A204.1 (cell line): ENCODE measurements around the gene RNMT.
"Not testable (repeated sequence)": the region's sequence is repeated elsewhere in the genome, so short reads cannot be mapped to it uniquely, and the experiment has no call there.

Experiments used
- FAIRE-seq: peaks from 2 replicates; lab custom pipeline; 2012; peaks lifted over from hg19 to GRCh38; lab: Jason Lieb, UNC

RNMT gene

GRCh38 chr18:13745696-13746095 is 19.2 kb downstream of the RNMT start:
- no peak for FAIRE-seq

DNA sequence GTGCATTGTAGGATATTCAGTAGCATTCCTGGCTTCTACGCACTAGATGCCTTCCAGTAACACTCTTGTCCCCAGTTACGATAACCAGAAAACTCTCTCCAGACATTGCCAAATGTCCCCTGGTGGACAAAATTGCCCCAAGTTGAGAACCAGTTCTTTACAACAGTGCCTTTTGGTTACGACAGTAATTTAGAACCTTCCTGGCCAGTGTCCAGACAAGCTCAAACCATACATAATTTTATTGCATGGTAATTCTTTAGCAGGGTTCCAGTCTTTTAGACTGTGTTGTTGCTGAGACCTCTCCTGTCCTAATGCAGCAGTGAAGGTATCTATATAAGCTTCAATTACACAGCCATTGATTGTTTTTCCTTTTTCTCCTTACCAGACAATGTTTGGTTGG is 20.2 kb downstream of the RNMT start:
- no peak for FAIRE-seq

DNA sequence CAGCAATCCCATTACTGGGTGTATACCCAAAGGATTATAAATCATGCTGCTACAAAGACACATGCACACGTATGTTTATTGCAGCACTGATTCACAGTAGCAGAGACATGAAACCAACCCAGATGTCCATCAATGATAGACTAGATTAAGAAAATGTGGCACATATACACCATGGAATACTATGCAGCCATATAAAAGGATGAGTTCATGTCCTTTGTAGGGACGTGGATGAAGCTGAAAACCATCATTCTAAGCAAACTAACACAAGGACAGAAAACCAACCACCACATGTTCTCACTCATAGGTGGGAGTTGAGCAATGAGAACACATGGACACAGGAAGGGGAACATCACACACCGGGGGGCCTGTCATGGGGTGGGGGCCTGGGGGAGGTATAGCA is 25.1 kb downstream of the RNMT start:
- not testable (repeated sequence) for FAIRE-seq

- no peak for FAIRE-seq
These were observed 29.8 kb downstream of the RNMT start for GRCh38 chr18:13756261-13756660.

- FAIRE-seq = no peak
These were observed 30.2 kb downstream of the RNMT start for GRCh38 chr18:13756671-13757070.

- FAIRE-seq = no peak
These were observed 32.1 kb downstream of the RNMT start for GRCh38 chr18:13758622-13759021.

DNA sequence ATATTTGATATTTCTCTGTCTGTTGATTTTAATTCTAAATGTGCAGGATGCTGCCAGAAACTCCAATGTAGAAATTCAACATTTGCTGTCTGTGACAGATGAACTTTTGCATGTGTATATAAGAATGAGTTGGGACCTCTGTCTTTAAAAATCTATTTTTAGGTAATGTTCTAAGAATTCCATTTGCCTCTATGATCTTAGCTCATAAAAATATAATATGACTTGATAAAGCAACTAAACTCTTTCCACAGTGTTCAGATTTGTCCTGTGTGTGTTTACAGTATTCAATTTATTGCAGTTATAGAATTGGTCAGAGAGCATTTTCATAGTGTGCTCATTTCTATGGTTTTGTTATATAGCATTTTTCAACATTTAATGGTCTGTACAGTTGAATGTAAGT is 33.6 kb downstream of the RNMT start:
- FAIRE-seq = no peak

- no peak for FAIRE-seq
These were observed 36.4 kb downstream of the RNMT start for GRCh38 chr18:13762690-13763439.

DNA sequence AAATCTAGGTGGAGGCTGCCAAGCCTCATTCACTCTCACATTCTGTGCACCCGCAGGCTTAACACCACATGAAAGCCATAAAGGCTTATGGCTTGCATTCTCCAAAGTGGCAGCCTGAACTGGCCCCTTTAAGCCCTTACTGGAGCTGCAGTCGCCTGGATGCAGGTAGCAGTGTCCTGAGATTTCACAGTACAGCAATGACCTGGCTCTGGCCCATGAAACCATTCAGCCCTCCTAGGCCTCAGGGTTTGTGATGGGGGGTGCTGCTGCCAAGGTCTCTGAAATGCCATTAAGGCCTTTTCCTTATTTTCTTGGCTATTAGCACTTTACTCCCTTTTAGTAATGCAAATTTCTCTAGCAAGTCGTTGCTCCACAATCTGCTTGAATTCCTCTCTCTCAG is 48.6 kb downstream of the RNMT start:
- FAIRE-seq = no peak

DNA sequence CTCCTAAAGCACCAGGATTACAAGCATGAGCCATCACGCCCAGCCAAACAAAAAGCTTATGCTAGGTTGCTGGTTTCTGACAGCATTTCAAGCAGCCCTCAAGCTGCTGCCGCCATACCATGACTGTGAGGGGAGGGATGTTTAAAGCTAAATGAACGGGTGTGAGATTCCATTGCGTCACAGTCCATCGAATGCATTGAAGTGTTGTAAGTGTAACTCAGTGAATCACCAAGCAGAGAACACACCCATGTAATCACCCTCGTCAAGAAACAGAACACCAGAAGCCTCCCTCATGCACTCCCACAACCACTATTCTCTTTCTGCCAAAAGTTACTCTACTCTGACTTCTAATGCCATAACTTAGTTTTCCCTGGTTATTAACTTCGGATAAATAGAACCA is 64.7 kb downstream of the RNMT start:
- FAIRE-seq = no peak

DNA sequence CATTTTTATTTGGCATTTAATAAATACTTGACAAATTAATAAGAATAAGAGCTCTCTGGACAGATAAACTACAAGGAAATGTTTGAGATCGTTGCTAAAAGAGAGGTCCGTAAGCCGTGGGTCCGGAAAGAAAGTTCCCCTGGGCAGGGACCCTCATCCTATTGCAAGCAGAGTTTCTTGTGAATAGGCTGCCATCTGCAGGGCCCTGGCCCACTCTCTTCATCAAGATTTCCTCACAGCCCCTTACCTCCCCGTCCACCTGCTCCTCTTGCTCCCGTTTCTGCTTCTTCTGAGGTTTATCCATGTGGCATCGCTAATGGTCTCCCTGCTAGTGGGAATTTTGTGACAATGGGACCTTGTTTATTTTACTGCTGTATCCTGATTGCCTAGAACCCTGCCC is 67.3 kb downstream of the RNMT start:
- FAIRE-seq = no peak

DNA sequence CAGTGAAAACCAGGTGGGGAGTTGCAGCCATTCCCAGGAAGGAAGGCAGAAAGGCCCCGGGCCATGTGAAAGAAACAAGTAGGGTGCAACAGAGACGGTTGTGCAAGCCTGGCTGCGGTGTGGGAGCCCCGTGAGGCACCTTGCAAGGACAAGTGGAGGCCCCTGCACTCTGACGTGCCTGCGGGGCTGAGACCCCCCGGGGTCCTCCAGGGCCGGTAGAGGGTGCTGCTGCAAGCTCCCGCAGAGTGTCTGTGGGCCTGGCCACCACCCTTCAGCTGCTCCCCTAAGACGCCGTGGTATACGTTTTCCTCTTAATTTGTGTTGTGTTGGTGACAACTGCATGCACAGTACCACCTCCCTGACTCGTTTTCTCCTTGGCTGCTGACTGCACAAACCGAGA is 70.0 kb downstream of the RNMT start:
- no peak for FAIRE-seq

DNA sequence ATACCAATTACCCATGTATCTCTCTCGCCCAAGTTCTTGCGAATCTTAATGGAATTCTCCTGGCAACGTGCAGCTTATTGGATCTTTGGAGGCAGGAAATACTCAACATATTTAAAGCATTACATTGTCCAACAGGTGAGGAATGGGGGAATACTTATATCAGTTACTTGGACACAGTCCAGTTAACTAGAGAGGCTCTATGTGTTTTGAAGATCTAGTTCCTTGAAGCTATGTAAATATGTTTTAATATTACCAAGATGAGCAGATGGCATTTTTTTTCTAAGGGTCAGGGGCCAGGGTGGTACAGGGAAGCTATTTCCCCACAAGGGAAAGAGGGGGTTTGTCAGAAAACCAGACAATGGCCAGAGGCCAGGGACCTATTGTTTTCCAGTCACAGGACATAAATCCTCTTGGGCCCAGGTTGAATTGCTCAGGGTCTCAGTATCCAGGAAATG is 70.7 kb downstream of the RNMT start:
- FAIRE-seq = no peak

GRCh38 chr18:13799396-13799795 is 72.9 kb downstream of the RNMT start:
- FAIRE-seq = no peak

- no peak for FAIRE-seq
These were observed 74.2 kb downstream of the RNMT start for GRCh38 chr18:13800505-13801259.

GRCh38 chr18:13801260-13801601 is 74.8 kb downstream of the RNMT start:
- FAIRE-seq = no peak

DNA sequence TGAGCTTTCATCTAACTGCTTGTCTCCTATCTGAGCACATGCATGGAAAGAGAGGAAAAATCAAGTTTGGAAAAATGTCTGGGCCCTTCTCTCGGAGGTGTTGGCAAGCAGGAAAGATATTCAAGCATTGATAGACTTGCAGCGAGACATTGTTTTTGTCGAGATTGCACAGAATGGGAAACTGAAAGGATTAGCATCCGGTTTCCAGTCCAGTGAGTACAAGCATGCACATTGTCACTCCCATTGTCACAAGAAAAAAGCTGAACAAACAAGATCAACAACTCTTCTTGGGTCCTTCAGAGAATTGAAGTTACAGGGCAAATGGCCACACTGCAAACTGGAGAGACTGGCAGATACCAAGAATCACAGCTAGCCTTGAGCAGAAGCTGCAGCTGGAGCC is 77.8 kb downstream of the RNMT start:
- FAIRE-seq = no peak

- FAIRE-seq = no peak
These were observed 82.0 kb downstream of the RNMT start for GRCh38 chr18:13808294-13809042.

DNA sequence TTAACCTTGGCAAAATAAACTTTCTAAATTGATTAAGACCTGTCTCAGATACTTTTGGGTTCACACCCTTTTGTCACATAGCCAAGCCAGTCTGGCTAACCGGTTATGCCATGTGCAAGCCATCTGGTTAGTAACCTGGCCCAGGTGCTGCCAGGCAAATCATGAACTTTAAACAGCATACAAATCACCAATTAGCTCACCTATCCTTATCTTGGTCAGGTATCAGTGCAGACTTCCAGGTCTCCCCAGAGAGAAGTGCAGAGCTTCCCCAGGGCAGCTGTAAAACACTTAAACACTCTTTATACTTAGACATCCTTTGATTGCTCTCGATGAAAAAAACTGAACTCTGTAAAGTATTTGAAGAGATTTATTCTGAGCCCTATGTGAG is 82.6 kb downstream of the RNMT start:
- FAIRE-seq = no peak

DNA sequence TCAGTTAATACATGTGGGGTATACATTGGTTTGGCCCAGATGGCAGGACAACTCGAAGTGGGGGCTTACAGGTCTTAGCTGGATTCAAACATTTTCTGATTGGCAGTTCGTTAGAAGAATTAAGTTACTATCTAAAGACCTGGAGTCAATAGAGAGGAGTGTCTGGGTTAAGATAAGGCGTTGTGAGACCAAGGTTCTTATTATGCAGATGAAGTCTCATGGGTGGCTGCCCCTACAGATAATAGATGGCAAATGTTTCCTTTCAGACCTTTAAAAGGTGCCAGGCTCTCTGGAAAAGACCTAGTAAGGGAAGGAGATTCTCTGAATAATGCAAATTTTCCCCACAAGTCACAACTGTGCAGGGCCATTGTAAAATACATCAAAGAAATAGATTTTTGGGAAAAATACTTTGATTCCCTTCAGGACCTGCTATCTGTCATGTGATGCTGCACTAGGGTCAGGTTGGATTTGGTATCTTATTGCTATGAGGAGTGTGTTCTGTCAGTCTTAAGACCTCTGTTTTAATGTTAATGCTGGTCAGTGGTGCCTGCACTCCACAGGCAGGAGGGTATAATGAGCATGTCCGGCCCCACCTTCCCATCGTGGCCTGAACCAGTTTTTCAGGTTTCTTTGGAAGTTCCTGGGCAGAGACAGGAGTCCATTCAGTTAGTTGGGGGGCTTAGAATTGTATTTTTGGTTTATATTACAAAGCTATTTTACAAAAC is 83.2 kb downstream of the RNMT start:
- no peak for FAIRE-seq

- no peak for FAIRE-seq
These were observed 84.5 kb downstream of the RNMT start for GRCh38 chr18:13810950-13811485.

DNA sequence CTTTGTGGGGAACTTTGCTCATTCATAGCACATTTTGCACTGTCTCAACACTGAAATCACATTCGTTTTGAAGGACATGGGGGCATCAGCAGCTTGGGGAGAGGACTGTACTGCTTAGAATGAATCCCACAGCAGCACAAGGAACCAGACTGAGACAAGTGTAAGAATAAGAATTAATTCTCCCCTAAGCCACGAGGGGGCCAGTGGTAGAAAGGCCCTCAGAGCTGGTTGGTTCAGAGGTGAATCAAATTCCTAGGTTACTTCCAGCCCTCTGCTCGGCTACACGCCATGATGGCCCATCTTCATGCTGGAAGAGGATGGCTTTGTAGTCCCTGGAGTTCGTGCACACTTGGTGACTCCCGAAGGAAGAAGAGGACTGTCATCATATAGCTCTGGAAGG is 85.5 kb downstream of the RNMT start:
- FAIRE-seq = no peak
